ENCODE results near the gene LRRN2.

- TF ChIP-seq USF1 (IDR thresholded peaks at IDR 0.05), result no peak
- no peak for TF ChIP-seq EP300 (IDR thresholded peaks at IDR 0.05; ENCODE audit: borderline replicate concordance)
- TF ChIP-seq YY1 (IDR thresholded peaks at IDR 0.05; ENCODE audit: low read depth), result no peak
- no peak for TF ChIP-seq REST (IDR thresholded peaks at IDR 0.05; ENCODE audit: low read depth)
- TF ChIP-seq CEBPB (IDR thresholded peaks at IDR 0.05), result no peak
- TF ChIP-seq RAD21 (IDR thresholded peaks at IDR 0.05; ENCODE audit: low read depth), result no peak
- no peak for TF ChIP-seq TAF1 (IDR thresholded peaks at IDR 0.05; ENCODE audit: low read depth)
- TF ChIP-seq MAX (IDR thresholded peaks at IDR 0.05), result no peak
Observed at GRCh38 chr1:204588826-204589225, 96.7 kb downstream of the LRRN2 start.

Data from Ishikawa (cell line).